Measurements from ENCODE around the gene PARD3B.
A peak's percentile ranks its signal among the peaks of the same experiment; 100 is the strongest.

Gene PARD3B, protein sequence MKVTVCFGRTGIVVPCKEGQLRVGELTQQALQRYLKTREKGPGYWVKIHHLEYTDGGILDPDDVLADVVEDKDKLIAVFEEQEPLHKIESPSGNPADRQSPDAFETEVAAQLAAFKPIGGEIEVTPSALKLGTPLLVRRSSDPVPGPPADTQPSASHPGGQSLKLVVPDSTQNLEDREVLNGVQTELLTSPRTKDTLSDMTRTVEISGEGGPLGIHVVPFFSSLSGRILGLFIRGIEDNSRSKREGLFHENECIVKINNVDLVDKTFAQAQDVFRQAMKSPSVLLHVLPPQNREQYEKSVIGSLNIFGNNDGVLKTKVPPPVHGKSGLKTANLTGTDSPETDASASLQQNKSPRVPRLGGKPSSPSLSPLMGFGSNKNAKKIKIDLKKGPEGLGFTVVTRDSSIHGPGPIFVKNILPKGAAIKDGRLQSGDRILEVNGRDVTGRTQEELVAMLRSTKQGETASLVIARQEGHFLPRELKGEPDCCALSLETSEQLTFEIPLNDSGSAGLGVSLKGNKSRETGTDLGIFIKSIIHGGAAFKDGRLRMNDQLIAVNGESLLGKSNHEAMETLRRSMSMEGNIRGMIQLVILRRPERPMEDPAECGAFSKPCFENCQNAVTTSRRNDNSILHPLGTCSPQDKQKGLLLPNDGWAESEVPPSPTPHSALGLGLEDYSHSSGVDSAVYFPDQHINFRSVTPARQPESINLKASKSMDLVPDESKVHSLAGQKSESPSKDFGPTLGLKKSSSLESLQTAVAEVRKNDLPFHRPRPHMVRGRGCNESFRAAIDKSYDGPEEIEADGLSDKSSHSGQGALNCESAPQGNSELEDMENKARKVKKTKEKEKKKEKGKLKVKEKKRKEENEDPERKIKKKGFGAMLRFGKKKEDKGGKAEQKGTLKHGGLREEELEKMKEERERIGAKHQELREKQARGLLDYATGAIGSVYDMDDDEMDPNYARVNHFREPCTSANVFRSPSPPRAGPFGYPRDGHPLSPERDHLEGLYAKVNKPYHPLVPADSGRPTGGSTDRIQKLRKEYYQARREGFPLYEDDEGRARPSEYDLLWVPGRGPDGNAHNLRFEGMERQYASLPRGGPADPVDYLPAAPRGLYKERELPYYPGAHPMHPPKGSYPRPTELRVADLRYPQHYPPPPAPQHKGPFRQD (N-terminal part only)

DNA sequence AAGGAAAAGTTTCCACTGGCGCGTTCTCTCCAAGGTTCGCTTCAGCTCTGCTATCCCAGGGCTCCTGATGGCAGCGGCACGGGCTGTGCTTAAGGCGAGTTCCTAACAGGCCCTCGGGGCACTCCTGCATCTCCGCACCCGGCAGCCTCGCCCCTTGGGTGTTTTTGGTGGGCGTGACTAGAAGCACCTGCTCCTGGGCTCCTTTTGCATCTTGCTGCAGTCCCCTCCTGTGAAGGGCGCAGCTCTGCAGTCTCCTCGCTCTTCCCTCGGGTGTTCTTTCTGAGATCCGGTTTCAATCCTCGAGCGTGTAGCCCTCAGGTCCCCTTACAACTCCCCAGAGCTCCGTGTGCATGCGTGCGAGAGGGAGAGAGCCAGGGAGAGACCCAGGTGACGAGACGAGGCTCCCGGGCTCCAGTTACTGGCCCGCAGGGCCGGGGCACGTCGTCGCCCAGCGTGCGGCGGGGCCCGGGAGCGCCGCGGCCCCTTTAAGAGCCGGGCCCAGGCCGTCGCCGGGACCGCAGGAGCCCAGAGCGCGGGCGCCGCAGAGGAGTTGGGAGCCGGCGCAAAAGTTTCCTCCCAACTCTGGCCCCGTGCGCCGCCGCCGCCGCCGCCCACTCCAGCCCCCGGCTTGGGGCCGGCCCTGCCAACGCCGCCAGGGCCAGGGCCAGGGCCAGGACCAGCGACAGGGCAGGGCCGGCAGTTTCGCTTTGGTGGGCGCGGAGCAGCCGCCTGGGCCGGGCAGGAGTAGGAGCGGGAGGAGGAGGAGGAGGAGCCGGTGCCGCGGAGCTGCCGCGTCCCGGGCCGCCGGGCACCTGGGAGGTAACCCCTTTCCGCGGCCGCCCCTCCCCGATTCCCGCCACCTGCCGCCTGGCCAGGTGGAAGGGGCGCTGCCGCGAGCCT is at the start of gene PARD3B:
Gene PARD3B, plus strand, starts transcription at position 515 of the 900 bp plus-strand sequence. CDS start 525 bp downstream, outside the sequence.
- in situ Hi-C loops (cut with MboI; ENCODE audit: low sequenced_read_pairs, unreplicated experiment), result no loop called here
- peak; percentile 29 for DNase-seq (ENCODE audit: low spot score)
- TF ChIP-seq, protein P1, sequence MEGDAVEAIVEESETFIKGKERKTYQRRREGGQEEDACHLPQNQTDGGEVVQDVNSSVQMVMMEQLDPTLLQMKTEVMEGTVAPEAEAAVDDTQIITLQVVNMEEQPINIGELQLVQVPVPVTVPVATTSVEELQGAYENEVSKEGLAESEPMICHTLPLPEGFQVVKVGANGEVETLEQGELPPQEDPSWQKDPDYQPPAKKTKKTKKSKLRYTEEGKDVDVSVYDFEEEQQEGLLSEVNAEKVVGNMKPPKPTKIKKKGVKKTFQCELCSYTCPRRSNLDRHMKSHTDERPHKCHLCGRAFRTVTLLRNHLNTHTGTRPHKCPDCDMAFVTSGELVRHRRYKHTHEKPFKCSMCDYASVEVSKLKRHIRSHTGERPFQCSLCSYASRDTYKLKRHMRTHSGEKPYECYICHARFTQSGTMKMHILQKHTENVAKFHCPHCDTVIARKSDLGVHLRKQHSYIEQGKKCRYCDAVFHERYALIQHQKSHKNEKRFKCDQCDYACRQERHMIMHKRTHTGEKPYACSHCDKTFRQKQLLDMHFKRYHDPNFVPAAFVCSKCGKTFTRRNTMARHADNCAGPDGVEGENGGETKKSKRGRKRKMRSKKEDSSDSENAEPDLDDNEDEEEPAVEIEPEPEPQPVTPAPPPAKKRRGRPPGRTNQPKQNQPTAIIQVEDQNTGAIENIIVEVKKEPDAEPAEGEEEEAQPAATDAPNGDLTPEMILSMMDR (IDR thresholded peaks at IDR 0.05; ENCODE audit: borderline replicate concordance, control extremely low read depth, extremely low read depth, insufficient read depth, missing control alignments), result no peak

DNA sequence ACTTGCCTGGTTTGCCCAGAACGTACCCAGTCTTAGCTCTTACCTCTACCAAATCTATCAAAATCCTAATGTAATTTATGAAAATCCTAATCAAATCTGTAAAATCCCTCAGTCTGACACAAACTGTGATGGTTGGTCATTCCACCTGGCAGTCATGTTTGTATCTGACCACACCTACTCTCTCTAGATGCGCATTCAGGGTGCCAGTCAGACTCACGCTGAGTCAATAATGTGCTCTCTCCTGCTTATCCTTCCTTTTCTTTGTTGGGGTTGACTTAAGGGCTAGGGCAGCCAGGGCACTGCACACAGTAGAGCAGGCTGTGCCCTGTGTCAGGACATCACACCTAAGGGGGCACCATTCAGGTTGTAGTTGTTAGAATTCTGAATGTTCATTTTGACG is 48.5 kb upstream of the PARD3B start:
- TF ChIP-seq, protein P1 (IDR thresholded peaks at IDR 0.05; ENCODE audit: borderline replicate concordance, control extremely low read depth, extremely low read depth, insufficient read depth, missing control alignments), result no peak
- DNase-seq (ENCODE audit: low spot score), result no peak
- in situ Hi-C loops (cut with MboI; ENCODE audit: low sequenced_read_pairs, unreplicated experiment), result no loop called here

DNA sequence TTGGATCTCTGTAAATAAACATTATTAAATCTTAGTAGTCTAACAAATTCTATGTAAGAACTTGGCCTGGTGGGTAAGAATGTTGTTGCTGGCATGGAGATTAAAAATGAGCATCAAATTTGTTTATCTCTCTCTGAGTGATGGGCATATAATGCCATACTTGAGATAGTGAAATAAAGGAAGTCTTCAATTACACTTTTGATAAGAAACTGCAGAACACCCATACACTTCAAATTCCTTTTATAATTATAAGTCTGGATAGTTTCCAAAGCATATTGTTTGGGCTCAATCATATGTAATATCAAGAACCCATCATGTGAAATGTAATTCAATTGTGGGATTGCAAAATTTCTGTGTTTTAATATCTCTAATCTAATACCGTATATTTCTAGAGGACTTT is 47.4 kb upstream of the PARD3B start:
- TF ChIP-seq, protein P1 (IDR thresholded peaks at IDR 0.05; ENCODE audit: borderline replicate concordance, control extremely low read depth, extremely low read depth, insufficient read depth, missing control alignments), result no peak
- in situ Hi-C loops (cut with MboI; ENCODE audit: low sequenced_read_pairs, unreplicated experiment), result no loop called here
- DNase-seq (ENCODE audit: low spot score), result no peak

DNA sequence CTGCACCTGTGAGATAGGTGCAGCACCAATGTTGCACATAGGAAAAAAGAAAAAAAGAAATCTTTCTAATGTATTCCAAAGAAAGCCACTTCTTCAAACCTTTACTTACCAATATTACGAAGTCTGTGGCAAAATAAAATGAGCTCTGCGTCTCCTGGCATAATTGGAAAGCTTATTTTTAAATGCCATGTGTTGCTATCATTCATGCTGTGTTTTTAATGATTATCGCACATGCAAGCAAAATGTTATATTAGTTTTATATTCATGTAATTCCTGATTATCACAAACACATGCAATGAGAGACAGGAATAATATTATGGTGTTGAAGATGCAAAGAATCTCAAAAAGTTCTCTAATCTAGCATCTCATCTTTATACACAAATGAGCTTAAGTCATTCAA is 47.0 kb upstream of the PARD3B start:
- TF ChIP-seq, protein P1 (IDR thresholded peaks at IDR 0.05; ENCODE audit: borderline replicate concordance, control extremely low read depth, extremely low read depth, insufficient read depth, missing control alignments), result no peak
- in situ Hi-C loops (cut with MboI; ENCODE audit: low sequenced_read_pairs, unreplicated experiment), result no loop called here
- DNase-seq (ENCODE audit: low spot score), result no peak

DNA sequence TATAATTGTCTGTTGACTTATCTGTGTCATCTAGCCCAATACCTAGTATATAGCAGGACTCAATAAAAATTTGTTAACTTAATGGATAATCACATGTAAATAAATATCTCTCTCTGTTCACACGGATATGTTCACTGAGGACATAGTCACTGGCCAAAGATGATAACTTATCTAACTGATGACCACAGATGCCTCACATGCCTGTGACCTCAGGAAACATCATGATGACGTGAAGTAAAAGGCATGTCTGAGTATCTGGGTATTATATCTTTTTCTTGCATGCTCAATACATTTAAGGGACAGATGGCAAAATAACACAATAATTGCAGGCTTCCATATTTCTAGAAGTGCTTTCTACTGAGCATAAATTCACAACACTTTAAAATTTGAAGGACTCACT is 41.4 kb upstream of the PARD3B start:
- TF ChIP-seq, protein P1 (IDR thresholded peaks at IDR 0.05; ENCODE audit: borderline replicate concordance, control extremely low read depth, extremely low read depth, insufficient read depth, missing control alignments), result no peak
- no peak for DNase-seq (ENCODE audit: low spot score)
- in situ Hi-C loops (cut with MboI; ENCODE audit: low sequenced_read_pairs, unreplicated experiment), result no loop called here

All from GM13976 (cell line).